Endothelial cell (in vitro differentiated cells): ENCODE data around the gene GRAMD4. TPM values are rescaled to one million over a fixed set of nuclear protein-coding genes. Genes with fewer than 3 reads are reported as not detected.

Experiments
- DNase-seq: peaks from one replicate; pipeline ENCODE4 v3.0.0; 2021; ENCODE audit warnings: low spot score
- H3K27ac Mint-ChIP-seq: one replicate; pipeline ENCODE4 v1.8.0; 2021; ENCODE audit warnings: mixed read lengths, inconsistent platforms; ENCODE audit not compliant: unreplicated experiment
- H3K27me3 Mint-ChIP-seq: one replicate; pipeline ENCODE4 v1.8.0; 2021; ENCODE audit warnings: mild to moderate bottlenecking, moderate library complexity, mixed read lengths, inconsistent platforms; ENCODE audit not compliant: unreplicated experiment
- H3K36me3 Mint-ChIP-seq: one replicate; pipeline ENCODE4 v1.8.0; 2021; ENCODE audit warnings: mild to moderate bottlenecking, low read depth, mixed read lengths, inconsistent platforms; ENCODE audit not compliant: unreplicated experiment
- H3K4me1 Mint-ChIP-seq: one replicate; pipeline ENCODE4 v1.8.0; 2021; ENCODE audit warnings: mild to moderate bottlenecking, mixed read lengths, inconsistent platforms; ENCODE audit not compliant: unreplicated experiment
- H3K4me3 Mint-ChIP-seq: one replicate; pipeline ENCODE4 v1.8.0; 2021; ENCODE audit warnings: mild to moderate bottlenecking, mixed read lengths, inconsistent platforms; ENCODE audit not compliant: unreplicated experiment
- H3K9me3 Mint-ChIP-seq: one replicate; pipeline ENCODE4 v1.8.0; 2021; ENCODE audit warnings: mixed read lengths, inconsistent platforms; ENCODE audit not compliant: unreplicated experiment
- CTCF ChIP-seq: fragments of 200-600 bp; sonication (generic); IDR thresholded peaks from one replicate; pipeline ENCODE4 v1.5.0; 2021; ENCODE audit warnings: antibody characterized with exemption; ENCODE audit not compliant: unreplicated experiment
- total RNA-seq: library from RNA; stranded (reverse); fragmentation: NEBNext Ultra II Directional; extraction: Animal tissue kit (Norgen Biotek cat#: 25700); gene quantifications from one replicate; pipeline ENCODE4 v1.2.1, GENCODE V29; 2021; ENCODE audit not compliant: unreplicated experiment

GRAMD4 gene
- total RNA-seq, 1 donor from 2014 or later: 42.7 TPM

GRCh38 chr22:46712288-46712687, 92.1 kb downstream of the GRAMD4 start:
- H3K36me3 Mint-ChIP-seq: peaks cover 43% of the 10 kb centered on the region
- H3K27me3 Mint-ChIP-seq: no peaks in the 10 kb centered on the region
- H3K9me3 Mint-ChIP-seq: no peaks in the 10 kb centered on the region
- no peak overlapping the region for H3K4me3 Mint-ChIP-seq
- no peaks in the 10 kb centered on the region for H3K4me1 Mint-ChIP-seq
- no peak for TF ChIP-seq CTCF
- DNase-seq: no peak
- no peak overlapping the region for H3K27ac Mint-ChIP-seq

- no peak for DNase-seq
- TF ChIP-seq CTCF: no peak
- Mint-ChIP-seq H3K9me3 (no peaks in the 10 kb centered on the region), H3K27me3 (no peaks in the 10 kb centered on the region), H3K4me3 (no peak overlapping the region), H3K36me3 (peaks cover 30% of the 10 kb centered on the region), H3K27ac (no peak overlapping the region), H3K4me1 (no peaks in the 10 kb centered on the region)
Observed at GRCh38 chr22:46714550-46714949, 94.4 kb downstream of the GRAMD4 start.

- Mint-ChIP-seq H3K36me3 (peaks cover 26% of the 10 kb centered on the region), H3K4me1 (no peaks in the 10 kb centered on the region), H3K9me3 (no peaks in the 10 kb centered on the region), H3K27me3 (peaks cover 7% of the 10 kb centered on the region), H3K4me3 (peak overlapping the region; percentile 71), H3K27ac (peak overlapping the region; percentile 24)
- no peak for TF ChIP-seq CTCF
- no peak for DNase-seq
Observed at GRCh38 chr22:46719921-46720320, 99.7 kb downstream of the GRAMD4 start.

GRCh38 chr22:46721501-46722085, 101.4 kb downstream of the GRAMD4 start:
- no peak overlapping the region for H3K27ac Mint-ChIP-seq
- no peak for TF ChIP-seq CTCF
- no peaks in the 10 kb centered on the region for H3K4me1 Mint-ChIP-seq
- H3K36me3 Mint-ChIP-seq: peaks cover 32% of the 10 kb centered on the region
- no peak for DNase-seq
- H3K9me3 Mint-ChIP-seq: no peaks in the 10 kb centered on the region
- H3K4me3 Mint-ChIP-seq: no peak overlapping the region
- H3K27me3 Mint-ChIP-seq: peaks cover 7% of the 10 kb centered on the region

GRCh38 chr22:46723882-46724281, 103.7 kb downstream of the GRAMD4 start:
- Mint-ChIP-seq H3K27ac (no peak overlapping the region), H3K4me3 (no peak overlapping the region), H3K9me3 (no peaks in the 10 kb centered on the region), H3K4me1 (no peaks in the 10 kb centered on the region), H3K27me3 (peaks cover 7% of the 10 kb centered on the region), H3K36me3 (peaks cover 22% of the 10 kb centered on the region)
- TF ChIP-seq CTCF: no peak
- no peak for DNase-seq
